Myocyte (in vitro differentiated cells): ENCODE results near the gene MMP7. TPM values are rescaled to one million over a fixed set of nuclear protein-coding genes. Genes with fewer than 3 reads are reported as not detected.

Source experiments
- total RNA-seq: library from RNA; depleted of rRNA; stranded (reverse); fragments of >200 nt; gene quantifications from 2 replicates; pipeline ENCODE4 v1.2.3, GENCODE V29; 2014

MMP7 gene
- total RNA-seq, 1 donor from 2014 or later: not detected

Other genes starting within 250 kb of the MMP7 start
- gene BIRC3, start 213.3 kb downstream of the MMP7 start, total RNA-seq: 0.16 and 0.62 TPM in 2 replicates
- gene BIRC2, start 183.5 kb downstream of the MMP7 start, total RNA-seq: 55.2 and 57.2 TPM in 2 replicates
- 126 and 144 TPM in 2 replicates for gene TMEM123, start 78.0 kb downstream of the MMP7 start, total RNA-seq
- 0.13 TPM in 1 of 2 replicates, not detected in the other for gene MMP20, start 94.6 kb upstream of the MMP7 start, total RNA-seq
- gene MMP27, start 175.0 kb upstream of the MMP7 start, total RNA-seq: not detected in 2 replicates
- not detected in 2 replicates for gene MMP8, start 194.2 kb upstream of the MMP7 start, total RNA-seq
- gene MMP10, start 249.9 kb upstream of the MMP7 start, total RNA-seq: not detected in 2 replicates